Measurements from ENCODE around the gene HOXA3.

HOXA3 gene

DNA sequence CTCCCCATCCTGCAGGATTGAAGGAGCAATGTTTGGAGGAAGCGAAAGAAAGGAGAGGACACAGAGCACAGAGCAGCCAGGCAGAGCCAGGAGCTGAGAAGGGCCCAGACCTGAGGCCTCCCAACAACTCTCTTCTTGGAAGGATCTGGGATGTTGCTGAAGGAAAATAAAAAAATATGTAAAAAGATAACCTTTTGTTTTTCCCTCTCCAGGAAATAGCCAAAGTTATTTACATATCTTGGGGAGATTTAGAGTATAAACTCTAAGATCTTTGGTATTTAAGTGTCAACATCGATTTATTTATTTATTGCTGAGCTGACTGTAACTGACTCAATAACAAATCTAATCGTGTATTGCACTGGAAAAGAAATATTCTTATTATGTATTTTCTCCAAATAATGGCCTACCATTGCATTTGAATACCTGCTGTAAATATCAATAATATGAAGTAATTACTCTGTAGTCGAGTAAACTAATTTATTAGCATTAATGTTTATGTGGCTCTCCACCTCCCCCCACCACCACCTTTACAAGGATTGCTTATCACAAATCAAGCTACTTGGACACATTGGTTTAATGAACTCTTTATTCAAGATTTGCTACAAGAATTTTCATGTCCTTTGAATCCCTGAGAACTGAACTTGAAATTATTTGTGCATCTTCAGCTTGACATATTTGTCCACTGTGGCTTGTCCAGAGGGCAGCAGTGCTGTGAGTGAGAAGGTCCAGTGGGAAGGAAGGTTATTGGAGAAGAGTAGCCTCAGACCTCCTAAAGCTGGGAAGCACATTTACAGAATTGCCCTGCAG, 34.5 kb upstream of the HOXA3 start:
- peak overlapping the region; percentile 98 for H3K27ac ChIP-seq
- TF ChIP-seq, protein P1, sequence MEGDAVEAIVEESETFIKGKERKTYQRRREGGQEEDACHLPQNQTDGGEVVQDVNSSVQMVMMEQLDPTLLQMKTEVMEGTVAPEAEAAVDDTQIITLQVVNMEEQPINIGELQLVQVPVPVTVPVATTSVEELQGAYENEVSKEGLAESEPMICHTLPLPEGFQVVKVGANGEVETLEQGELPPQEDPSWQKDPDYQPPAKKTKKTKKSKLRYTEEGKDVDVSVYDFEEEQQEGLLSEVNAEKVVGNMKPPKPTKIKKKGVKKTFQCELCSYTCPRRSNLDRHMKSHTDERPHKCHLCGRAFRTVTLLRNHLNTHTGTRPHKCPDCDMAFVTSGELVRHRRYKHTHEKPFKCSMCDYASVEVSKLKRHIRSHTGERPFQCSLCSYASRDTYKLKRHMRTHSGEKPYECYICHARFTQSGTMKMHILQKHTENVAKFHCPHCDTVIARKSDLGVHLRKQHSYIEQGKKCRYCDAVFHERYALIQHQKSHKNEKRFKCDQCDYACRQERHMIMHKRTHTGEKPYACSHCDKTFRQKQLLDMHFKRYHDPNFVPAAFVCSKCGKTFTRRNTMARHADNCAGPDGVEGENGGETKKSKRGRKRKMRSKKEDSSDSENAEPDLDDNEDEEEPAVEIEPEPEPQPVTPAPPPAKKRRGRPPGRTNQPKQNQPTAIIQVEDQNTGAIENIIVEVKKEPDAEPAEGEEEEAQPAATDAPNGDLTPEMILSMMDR (conservative IDR thresholded peaks at IDR 0.05), result no peak

DNA sequence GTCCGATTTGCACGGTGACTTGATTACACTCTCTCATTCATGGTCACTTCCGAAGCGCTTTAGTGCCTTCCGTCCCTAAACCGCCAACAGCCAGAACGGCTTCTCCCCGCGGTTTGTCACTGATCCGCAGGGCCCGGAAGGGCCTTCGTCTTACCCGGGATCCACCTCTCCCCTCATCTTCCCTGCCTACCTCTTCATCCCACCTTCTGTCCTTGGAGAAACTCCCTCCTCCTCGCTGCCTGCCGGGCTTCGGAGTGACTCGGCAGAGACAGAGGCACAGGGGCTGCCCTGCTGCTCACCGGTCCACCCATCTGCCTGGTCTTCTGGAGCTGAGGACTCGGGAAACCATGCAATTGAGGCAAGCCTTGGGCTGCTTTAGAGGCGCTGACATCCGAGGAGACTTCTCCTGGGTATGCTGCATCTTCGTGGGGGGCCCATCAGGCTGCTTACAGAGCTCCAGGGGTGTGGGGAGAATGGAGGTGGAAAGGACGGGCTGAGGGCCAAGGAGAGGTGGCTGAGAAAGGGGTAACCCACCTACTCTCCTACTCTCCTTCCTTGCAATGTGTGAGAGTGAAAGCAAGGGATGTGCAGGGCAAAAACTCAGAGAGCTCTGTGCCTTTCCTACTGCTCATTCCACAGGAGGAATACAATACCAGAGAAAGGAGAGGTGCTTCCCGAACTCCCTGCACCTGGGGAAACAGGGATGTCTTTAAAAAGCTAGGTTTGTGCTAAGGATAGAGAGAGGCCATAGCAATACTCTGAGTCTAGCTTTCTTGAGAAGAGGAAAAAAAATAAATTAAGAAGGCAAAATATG, 33.7 kb upstream of the HOXA3 start:
- TF ChIP-seq, protein P1 (conservative IDR thresholded peaks at IDR 0.05), result no peak
- peak overlapping the region; percentile 98 for H3K27ac ChIP-seq

DNA sequence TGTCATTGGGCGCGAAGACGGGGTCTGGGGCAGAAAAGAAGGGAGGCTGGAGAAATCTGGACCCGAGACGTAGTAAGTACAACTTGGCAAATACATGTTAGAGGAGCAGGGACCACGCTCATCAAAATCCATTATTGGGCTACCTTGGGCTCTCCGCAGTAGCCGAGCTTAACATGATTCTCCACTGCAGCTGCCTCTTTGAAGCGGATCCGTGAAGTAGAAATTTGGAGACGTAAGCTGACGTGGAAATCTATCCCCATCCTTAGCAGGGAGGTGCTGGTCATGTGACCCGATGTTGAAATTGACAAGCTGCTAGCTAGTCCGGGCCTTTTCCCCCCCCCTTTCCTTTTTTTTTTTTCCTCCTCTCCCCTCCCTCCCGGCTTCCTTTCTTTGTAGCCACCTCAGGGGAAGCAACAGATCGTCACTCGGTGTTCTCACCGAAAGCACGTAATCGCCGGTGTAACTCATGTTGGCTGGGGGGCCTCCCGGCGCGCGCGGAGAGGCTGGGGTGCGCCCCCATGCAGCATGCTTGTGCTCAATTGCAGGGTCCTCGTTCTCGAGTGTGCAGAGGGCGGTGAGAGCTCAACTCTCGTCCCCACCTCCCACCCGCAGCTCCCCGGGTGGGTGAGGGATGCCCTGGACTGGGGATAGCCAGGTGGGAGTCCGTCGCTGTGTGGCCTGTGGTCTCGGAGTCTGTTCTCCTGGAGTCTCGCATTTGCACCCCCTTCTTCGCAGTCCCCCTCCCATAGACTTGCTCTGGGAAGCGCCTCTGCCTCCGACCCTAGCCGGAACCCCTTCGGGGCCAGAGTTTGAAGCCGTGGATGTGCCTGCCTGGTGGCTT, 32.9 kb upstream of the HOXA3 start, which contains the start of gene HOXA11:
Gene HOXA11 (minus strand): TSS at position 220 of the 841 bp plus-strand sequence. CDS start 88 bp downstream, at position 132.
- TF ChIP-seq, protein P1 (conservative IDR thresholded peaks at IDR 0.05), result no peak
- H3K27ac ChIP-seq, result peak within 1 kb of the TSS; percentile 98

DNA sequence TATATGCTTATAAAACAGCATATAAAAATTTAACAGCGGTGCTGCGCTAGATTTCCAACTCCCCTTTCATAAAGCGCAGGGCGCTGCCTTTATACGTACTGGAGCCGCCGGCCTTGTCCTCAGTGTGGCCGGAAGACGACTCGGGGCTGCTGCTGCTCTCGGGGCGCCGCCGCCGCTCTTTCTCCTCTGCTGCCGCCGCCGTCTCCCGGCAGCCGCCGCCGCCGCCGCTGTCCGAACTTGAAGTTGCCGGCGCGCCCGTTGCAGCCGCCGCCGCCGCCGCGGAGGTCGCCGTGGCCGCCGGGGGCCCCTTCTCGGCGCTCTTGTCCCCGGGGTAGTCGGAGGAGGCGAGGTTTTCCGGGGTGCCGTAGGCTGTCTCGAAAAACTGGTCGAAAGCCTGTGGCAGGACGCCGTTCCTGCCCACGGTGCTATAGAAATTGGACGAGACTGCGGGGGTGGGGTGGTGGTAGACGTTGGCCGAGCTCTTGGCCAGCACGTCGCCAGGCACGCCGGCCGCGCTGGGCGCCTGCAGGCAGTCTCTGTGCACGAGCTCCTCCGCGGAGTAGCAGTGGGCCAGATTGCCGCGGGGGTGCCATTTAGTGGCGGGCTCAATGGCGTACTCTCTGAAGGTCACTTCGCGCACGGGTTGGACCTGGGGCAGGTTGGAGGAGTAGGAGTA, 32.1 kb upstream of the HOXA3 start:
- peak overlapping the region; percentile 98 for H3K27ac ChIP-seq
- TF ChIP-seq, protein P1 (conservative IDR thresholded peaks at IDR 0.05), result no peak

DNA sequence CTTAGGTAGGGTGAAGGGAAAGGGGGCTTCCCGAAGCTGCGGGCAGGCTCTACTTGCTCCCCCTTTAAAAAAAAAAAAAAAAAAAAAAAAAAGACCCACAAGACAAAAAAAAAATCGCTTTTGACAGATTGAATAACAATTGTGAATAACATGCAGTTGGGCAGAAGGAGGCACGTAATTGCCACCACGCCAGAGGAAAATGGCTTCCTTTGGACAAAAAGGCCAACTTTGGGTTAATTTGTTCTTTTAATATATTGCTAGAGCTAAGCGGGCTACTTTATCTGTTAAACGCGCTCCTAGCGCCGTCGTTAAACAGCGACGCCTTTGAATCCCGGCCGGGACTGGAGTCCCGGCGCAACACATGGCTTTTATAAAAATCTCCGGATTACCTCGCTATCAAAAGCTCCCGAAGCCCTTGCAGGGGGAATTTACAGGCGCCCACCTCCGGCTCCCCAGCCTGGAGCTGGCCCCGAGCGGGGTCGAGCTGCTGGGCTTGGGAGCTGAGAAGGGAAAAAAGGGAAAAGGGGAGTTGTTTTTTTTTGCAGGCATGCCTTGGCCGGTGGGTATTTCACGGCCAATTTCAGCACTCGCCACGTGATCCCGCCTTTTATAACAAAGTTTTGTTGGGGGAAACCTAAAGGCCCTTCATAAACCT, 31.4 kb upstream of the HOXA3 start:
- TF ChIP-seq, protein P1 (conservative IDR thresholded peaks at IDR 0.05), result no peak
- peak overlapping the region; percentile 98 for H3K27ac ChIP-seq

DNA sequence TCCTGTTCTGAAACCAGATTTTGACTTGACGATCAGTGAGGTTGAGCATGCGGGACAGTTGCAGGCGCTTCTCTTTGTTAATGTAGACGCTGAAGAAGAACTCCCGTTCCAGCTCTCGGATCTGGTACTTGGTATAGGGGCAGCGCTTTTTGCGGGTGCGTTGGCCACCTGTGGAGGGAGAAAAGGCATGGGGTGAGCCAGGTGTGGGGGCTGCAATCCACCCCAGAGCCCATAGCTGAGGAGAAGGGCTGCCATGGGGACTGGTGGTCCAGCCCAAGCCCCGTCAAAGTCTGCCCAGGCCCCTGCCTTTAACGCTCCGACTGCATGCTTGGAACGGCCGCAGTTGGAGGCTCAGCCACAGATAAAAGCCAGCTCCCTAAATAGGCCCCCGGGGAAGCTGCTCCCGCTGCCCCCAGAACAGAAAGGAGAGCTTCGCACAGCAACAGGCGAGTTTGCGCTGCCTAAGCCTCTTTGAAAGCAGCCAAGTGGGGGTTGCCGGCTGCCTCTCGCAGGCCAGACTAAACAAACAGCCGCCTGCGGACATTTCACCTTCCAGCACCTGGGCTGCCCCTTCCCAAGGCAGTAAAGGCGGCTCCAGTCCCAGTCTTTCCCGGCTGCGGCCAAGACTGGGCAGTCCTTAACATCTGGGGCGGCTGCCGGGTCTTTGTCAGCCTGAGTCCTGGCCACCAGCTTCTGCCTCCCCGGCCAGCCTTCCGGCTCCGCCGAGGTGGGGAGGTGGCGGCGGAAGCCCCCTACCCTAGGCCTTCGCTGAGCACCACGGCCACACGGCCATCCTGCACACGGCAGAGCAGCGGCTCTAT, 30.7 kb upstream of the HOXA3 start:
- H3K27ac ChIP-seq, result peak overlapping the region; percentile 98
- TF ChIP-seq, protein P1 (conservative IDR thresholded peaks at IDR 0.05), result no peak
